ENCODE data around the gene ATRX.
"Not testable (repeated sequence)": the region's sequence is repeated elsewhere in the genome, so short reads cannot be mapped to it uniquely, and the experiment has no call there.

DNA sequence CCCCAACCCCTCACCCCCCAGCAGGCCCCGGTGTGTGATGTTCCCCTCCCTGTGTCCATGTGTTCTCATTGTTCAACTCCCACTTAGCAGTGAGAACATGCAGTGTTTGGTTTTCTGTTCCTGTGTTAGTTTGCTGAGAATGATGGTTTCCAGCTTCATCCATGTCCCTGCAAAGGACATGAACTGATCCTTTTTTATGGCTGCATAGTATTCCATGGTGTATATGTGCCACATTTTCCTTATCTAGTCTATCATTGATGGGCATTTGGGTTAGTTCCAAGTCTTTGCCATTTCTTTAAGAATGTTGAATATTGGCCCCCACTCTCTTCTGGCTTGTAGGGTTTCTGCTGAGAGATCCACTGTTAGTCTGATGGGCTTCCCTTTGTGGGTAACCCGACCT, 36.0 kb upstream of the ATRX start:
- TF ChIP-seq, protein P1, sequence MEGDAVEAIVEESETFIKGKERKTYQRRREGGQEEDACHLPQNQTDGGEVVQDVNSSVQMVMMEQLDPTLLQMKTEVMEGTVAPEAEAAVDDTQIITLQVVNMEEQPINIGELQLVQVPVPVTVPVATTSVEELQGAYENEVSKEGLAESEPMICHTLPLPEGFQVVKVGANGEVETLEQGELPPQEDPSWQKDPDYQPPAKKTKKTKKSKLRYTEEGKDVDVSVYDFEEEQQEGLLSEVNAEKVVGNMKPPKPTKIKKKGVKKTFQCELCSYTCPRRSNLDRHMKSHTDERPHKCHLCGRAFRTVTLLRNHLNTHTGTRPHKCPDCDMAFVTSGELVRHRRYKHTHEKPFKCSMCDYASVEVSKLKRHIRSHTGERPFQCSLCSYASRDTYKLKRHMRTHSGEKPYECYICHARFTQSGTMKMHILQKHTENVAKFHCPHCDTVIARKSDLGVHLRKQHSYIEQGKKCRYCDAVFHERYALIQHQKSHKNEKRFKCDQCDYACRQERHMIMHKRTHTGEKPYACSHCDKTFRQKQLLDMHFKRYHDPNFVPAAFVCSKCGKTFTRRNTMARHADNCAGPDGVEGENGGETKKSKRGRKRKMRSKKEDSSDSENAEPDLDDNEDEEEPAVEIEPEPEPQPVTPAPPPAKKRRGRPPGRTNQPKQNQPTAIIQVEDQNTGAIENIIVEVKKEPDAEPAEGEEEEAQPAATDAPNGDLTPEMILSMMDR (IDR thresholded peaks at IDR 0.05; ENCODE audit: borderline replicate concordance, extremely low read depth, low read length, poor library complexity, severe bottlenecking): not testable (repeated sequence)
- TF ChIP-seq EZH2 (IDR thresholded peaks at IDR 0.05; ENCODE audit: borderline replicate concordance, low read depth, low read length, severe bottlenecking): not testable (repeated sequence)

Measured in DND-41 (cell line).